OCI-LY7 (cell line): Measurements from ENCODE around the gene CWC27. TPM values are rescaled to one million over a fixed set of nuclear protein-coding genes. Genes with fewer than 3 reads are reported as not detected.

ENCODE experiments used
- BruUV-seq: library from RNA; stranded (reverse); fragments of 400-500 nt; replicated peaks from 2 replicates; lab custom pipeline; 2021; lab: Mats Ljungman, UMichigan
- CTCF ChIA-PET: fragments of 300-600 bp; sonication (Branson Sonifier 250); formaldehyde crosslinking; loops from one replicate; lab custom pipeline; 2022; ENCODE audit warnings: antibody characterized with exemption; ENCODE audit not compliant: unreplicated experiment; lab: Charles Lee
- POLR2A ChIA-PET: fragments of 300-600 bp; sonication (Branson Sonifier 250); formaldehyde crosslinking; loops from one replicate; lab custom pipeline; 2022; ENCODE audit warnings: antibody characterized with exemption; lab: Charles Lee
- DNase-seq: peaks from one replicate; pipeline ENCODE4 v3.0.0-alpha.2; 2015; ENCODE audit warnings: low spot score
- H2AFZ ChIP-seq: fragments of 200-600 bp; sonication (generic), shearing (Covaris generic); 2 replicates; pipeline ENCODE4 v1.6.1; 2014; ENCODE audit warnings: mild to moderate bottlenecking, antibody characterized with exemption, low read length, moderate library complexity
- H3K27ac ChIP-seq: fragments of 200-600 bp; sonication (generic); 2 replicates; pipeline ENCODE4 v1.5.1; 2014; ENCODE audit warnings: mixed run types, low read depth, mild to moderate bottlenecking, moderate library complexity, low read length, inconsistent platforms; ENCODE audit not compliant: poor library complexity, severe bottlenecking
- H3K36me3 ChIP-seq: fragments of 200-600 bp; sonication (generic); 2 replicates; pipeline ENCODE4 v1.6.1; 2014; ENCODE audit warnings: mild to moderate bottlenecking, antibody characterized with exemption, low read length, moderate library complexity, mixed read lengths; ENCODE audit not compliant: insufficient read depth
- H3K4me1 ChIP-seq: fragments of 200-600 bp; sonication (generic); 2 replicates; pipeline ENCODE4 v1.5.1; 2014; ENCODE audit warnings: mild to moderate bottlenecking, low read length; ENCODE audit not compliant: insufficient read depth, poor library complexity, severe bottlenecking
- H3K4me2 ChIP-seq: fragments of 200-600 bp; sonication (generic); 2 replicates; pipeline ENCODE4 v1.6.1; 2014; ENCODE audit warnings: mild to moderate bottlenecking, low read length
- H3K4me3 ChIP-seq: fragments of 200-600 bp; sonication (generic); 2 replicates; pipeline ENCODE4 v1.5.1; 2014; ENCODE audit warnings: mild to moderate bottlenecking, low read depth, low read length; ENCODE audit not compliant: poor library complexity, severe bottlenecking
- H3K79me2 ChIP-seq: fragments of 200-600 bp; sonication (generic); 2 replicates; pipeline ENCODE4 v1.6.1; 2016; ENCODE audit warnings: low read depth, mild to moderate bottlenecking, low read length, moderate library complexity, mixed read lengths; ENCODE audit not compliant: insufficient read depth
- H3K9me2 ChIP-seq: fragments of 200-600 bp; sonication (generic); 2 replicates; pipeline ENCODE4 v1.6.1; 2016; ENCODE audit warnings: mild to moderate bottlenecking, low read length, mixed read lengths; ENCODE audit not compliant: insufficient read depth
- H3K9me3 ChIP-seq: fragments of 200-600 bp; sonication (generic); 2 replicates; pipeline ENCODE4 v1.6.1; 2014; ENCODE audit warnings: mild to moderate bottlenecking, mixed run types, low read length, mixed read lengths
- H4K20me1 ChIP-seq: fragments of 200-600 bp; sonication (generic); 2 replicates; pipeline ENCODE4 v1.6.1; 2014; ENCODE audit warnings: mild to moderate bottlenecking, antibody characterized with exemption, low read length, moderate library complexity, mixed read lengths; ENCODE audit not compliant: insufficient read depth
- CTCF ChIP-seq: fragments of 200-600 bp; sonication (generic); conservative IDR thresholded peaks from 2 replicates; pipeline ENCODE4 v1.5.1; 2014; ENCODE audit warnings: mild to moderate bottlenecking, antibody characterized with exemption, low read length, moderate library complexity, mixed read lengths
- EZH2phosphoT487 ChIP-seq: fragments of 200-600 bp; sonication (generic); IDR thresholded peaks from 2 replicates; pipeline ENCODE4 v1.6.1; 2018; ENCODE audit warnings: low read depth, borderline replicate concordance, mild to moderate bottlenecking, mixed run types, antibody characterized with exemption, low read length, moderate library complexity, mixed read lengths
- intact Hi-C: fragments of 100-400 bp; cut with micrococcal nuclease; formaldehyde crosslinking; loops from one replicate; pipeline ENCODE4 v1.10.0; 2022; ENCODE audit not compliant: unreplicated experiment
- total RNA-seq, 2 experiments: library from RNA; depleted of rRNA in 1 of 2; stranded (reverse); fragments of >200 nt in 1 of 2; shearing (Covaris generic) in 1 of 2; gene quantifications; 2 replicates each; pipeline ENCODE4 v1.2.3, GENCODE V29; 2014 to 2022

The CWC27 gene
- total RNA-seq, 2 experiments from 2014 or later: 15.4 to 33.1 TPM

- peaks cover 43% of the 10 kb centered on the region for H3K4me1 ChIP-seq
- POLR2A ChIA-PET: interaction anchor here (0.8 to 2.7 kb wide), 3 partner anchors 15 to 33 kb away, joined by 3 to 7 read pairs (median 3); no protein-coding TSS in a partner anchor
- H2AFZ ChIP-seq: no peak overlapping the region
- H3K36me3 ChIP-seq: peaks cover 16% of the 10 kb centered on the region
- H3K9me3 ChIP-seq: no peaks in the 10 kb centered on the region
- CTCF ChIA-PET: no interaction called here
- peak overlapping the region; percentile 97 for H3K4me2 ChIP-seq
- no TSS peak for BruUV-seq
- no peak overlapping the region for H3K27ac ChIP-seq
- intact Hi-C loops: loop anchor here (1.0 kb wide), 1 partner anchor 710 kb away; no protein-coding TSS in a partner anchor
- H3K4me3 ChIP-seq: peak overlapping the region; percentile 97
- no peaks in the 10 kb centered on the region for H4K20me1 ChIP-seq
- H3K79me2 ChIP-seq: peaks cover 63% of the 10 kb centered on the region
- TF ChIP-seq CTCF (no peak), EZH2phosphoT487 (no peak)
- no peak for DNase-seq
- H3K9me2 ChIP-seq: no peaks in the 10 kb centered on the region
Measured at GRCh38 chr5:64769855-64770254, 1.1 kb downstream of the CWC27 start.

GRCh38 chr5:64771736-64772135, 3.0 kb downstream of the CWC27 start:
- BruUV-seq: no TSS peak
- no peak overlapping the region for H3K4me3 ChIP-seq
- ChIA-PET POLR2A (interaction anchor here (1.3 to 1.7 kb wide), 2 partner anchors 11 to 20 kb away, joined by 3 to 5 read pairs; no protein-coding TSS in a partner anchor), CTCF (no interaction called here)
- peaks cover 59% of the 10 kb centered on the region for H3K79me2 ChIP-seq
- H3K9me2 ChIP-seq: no peaks in the 10 kb centered on the region
- no peaks in the 10 kb centered on the region for H3K9me3 ChIP-seq
- DNase-seq: no peak
- H4K20me1 ChIP-seq: no peaks in the 10 kb centered on the region
- TF ChIP-seq EZH2phosphoT487 (no peak), CTCF (no peak)
- intact Hi-C loops: no loop called here
- H3K4me2 ChIP-seq: no peak overlapping the region
- H2AFZ ChIP-seq: no peak overlapping the region
- peaks cover 34% of the 10 kb centered on the region for H3K4me1 ChIP-seq
- H3K36me3 ChIP-seq: peaks cover 13% of the 10 kb centered on the region
- no peak overlapping the region for H3K27ac ChIP-seq

- CTCF ChIA-PET: no interaction called here
- Histone ChIP-seq H3K9me2 (no peaks in the 10 kb centered on the region), H3K27ac (peak overlapping the region; percentile 24), H3K36me3 (peaks cover 20% of the 10 kb centered on the region), H4K20me1 (no peaks in the 10 kb centered on the region), H2AFZ (no peak overlapping the region), H3K79me2 (peaks cover 45% of the 10 kb centered on the region), H3K4me1 (peaks cover 26% of the 10 kb centered on the region), H3K4me2 (peak overlapping the region; percentile 47), H3K4me3 (no peak overlapping the region), H3K9me3 (no peaks in the 10 kb centered on the region)
- no TSS peak for BruUV-seq
- intact Hi-C loops: no loop called here
- POLR2A ChIA-PET: interaction anchor here (0.7 kb wide), 2 partner anchors 100 to 142 kb away, joined by 3 to 4 read pairs; no protein-coding TSS in a partner anchor
- TF ChIP-seq EZH2phosphoT487: no peak
- no peak for TF ChIP-seq CTCF
- peak; percentile 9 for DNase-seq
Measured at GRCh38 chr5:64773533-64773932, 4.8 kb downstream of the CWC27 start.
